PC-9 (cell line): Measurements from ENCODE around the gene STXBP5.

ENCODE experiments used
- CTCF ChIP-seq: fragments of 200-600 bp; sonication (generic); conservative IDR thresholded peaks from 2 replicates; pipeline ENCODE4 v1.6.1; 2017; ENCODE audit warnings: mixed run types, antibody characterized with exemption, mild to moderate bottlenecking, moderate library complexity
- EZH2 ChIP-seq: fragments of 200-600 bp; sonication (generic); IDR thresholded peaks from 2 replicates; pipeline ENCODE4 v1.8.0; 2017; ENCODE audit warnings: antibody characterized with exemption, low read depth

GRCh38 chr6:147417954-147418353 lies 213.7 kb downstream of the STXBP5 start:
- TF ChIP-seq CTCF (no peak), EZH2 (no peak)
